Measurements from ENCODE around the gene DNAH5. TPM values are rescaled to one million over a fixed set of nuclear protein-coding genes. Genes with fewer than 3 reads are reported as not detected.

DNAH5 gene
- total and polyA plus RNA-seq, 2 of the 8 experiments (the other 6 are each of a cell fraction or from before 2014, with no cell fraction given): 0.30 to 0.73 TPM

DNA sequence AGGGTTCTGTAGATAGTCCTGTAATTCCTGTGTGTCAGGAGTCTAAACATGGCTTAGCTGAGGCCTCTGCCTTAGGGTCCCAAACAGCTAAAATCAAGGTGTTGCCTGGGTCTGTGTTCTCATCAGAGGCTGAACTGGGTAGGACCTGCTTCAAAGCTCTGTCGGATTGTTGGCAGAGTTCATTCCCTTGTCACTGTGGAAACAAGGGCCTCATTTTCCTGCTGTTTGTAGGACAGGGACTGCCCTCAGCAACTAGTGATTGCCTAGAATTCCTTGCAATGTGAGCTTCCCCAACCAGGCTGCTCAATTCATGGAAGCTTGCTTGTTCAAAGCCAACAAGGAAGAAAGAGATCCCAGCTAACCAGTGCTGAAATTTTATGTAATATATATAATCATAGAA, 283.2 kb downstream of the DNAH5 start:
- Histone ChIP-seq H3K18ac (ENCODE audit: extremely low read depth, low read length) (no peak overlapping the region), H2BK12ac (ENCODE audit: low read depth, low read length) (no peak overlapping the region), H2BK15ac (ENCODE audit: low read length) (no peak overlapping the region), H2AK5ac (ENCODE audit: low read depth, low read length) (no peak overlapping the region), H3K4me3 (ENCODE audit: extremely low read depth in 1 of 4, insufficient read depth in 2 of 4, low read depth in 3 of 4, low read length in 4 of 4) (no peak overlapping the region), H3K4ac (replicated peaks; ENCODE audit: insufficient read length, low read depth, low read length) (no peak overlapping the region), H3K27ac (ENCODE audit: low read depth, low read length) (no peak overlapping the region), H2AFZ (ENCODE audit: low read length) (peak overlapping the region; percentile 63; the same call in 1 of the 2 replicates), H3K14ac (ENCODE audit: insufficient read length) (no peak overlapping the region), H2BK5ac (ENCODE audit: low read depth, low read length) (0 out of 2 replicates have a peak overlapping the region, but pooled peaks have one; percentile 22), H2BK120ac (replicated peaks; ENCODE audit: low read depth, low read length) (no peak overlapping the region), H3K79me2 (ENCODE audit: control insufficient read depth in 1 of 2, insufficient read depth in 2 of 2, low read length in 2 of 2) (no peaks in the 10 kb centered on the region), H3K36me3 (ENCODE audit: control insufficient read depth in 2 of 4, insufficient read depth in 4 of 4, low read length in 3 of 4) (no peaks in the 10 kb centered on the region), H4K8ac (ENCODE audit: extremely low read depth, insufficient read depth, low read length) (no peak overlapping the region), H3K23me2 (ENCODE audit: low read depth, low read length) (no peaks in the 10 kb centered on the region), H4K91ac (replicated peaks; ENCODE audit: insufficient read length, low read length) (no peak overlapping the region), H2BK20ac (ENCODE audit: low read length) (no peak overlapping the region), H3K23ac (ENCODE audit: insufficient read length) (no peak overlapping the region), H3K79me1 (ENCODE audit: low read depth, low read length) (0 out of 2 replicates have a peak, but pooled peaks cover 2% of the 10 kb centered on the region), H3K4me1 (replicated peaks in 1 of 4; ENCODE audit: control insufficient read depth in 3 of 4, insufficient read depth in 4 of 4, low read length in 3 of 4) (no peaks in the 10 kb centered on the region), H4K20me1 (replicated peaks in 1 of 2; ENCODE audit: control insufficient read depth in 1 of 2, insufficient read depth in 2 of 2, low read length in 2 of 2) (no peaks in the 10 kb centered on the region), H3K27me3 (replicated peaks in 1 of 4; ENCODE audit: control insufficient read depth in 3 of 4, extremely low read depth in 1 of 4, insufficient read depth in 3 of 4, low read length in 3 of 4) (no peaks in the 10 kb centered on the region), H4K5ac (ENCODE audit: insufficient read length, low read depth, low read length) (no peak overlapping the region), H3K56ac (replicated peaks; ENCODE audit: insufficient read length, low read depth, low read length) (no peak overlapping the region), H3K9me3 (ENCODE audit: insufficient read depth in 2 of 2, low read depth in 1 of 2, low read length in 1 of 2) (no peaks in the 10 kb centered on the region), H3K9ac (replicated peaks in 1 of 4; ENCODE audit: extremely low read depth in 1 of 4, low read depth in 3 of 4, low read length in 3 of 4) (no peak overlapping the region), H3K4me2 (ENCODE audit: insufficient read depth in 1 of 2, low read depth in 2 of 2, low read length in 2 of 2) (no peak overlapping the region)
- CTCF ChIA-PET (ENCODE audit: partially characterized antibody): interaction anchor here (0.9 to 1.7 kb wide), 6 partner anchors 8 to 296 kb away, joined by 3 to 4 read pairs (median 3); no protein-coding TSS in a partner anchor
- TF ChIP-seq HDAC2 (IDR thresholded peaks at IDR 0.05; ENCODE audit: borderline replicate concordance in 1 of 2, low read depth in 2 of 2, low read length in 2 of 2) (no peak), CBX5 (IDR thresholded peaks at IDR 0.05; ENCODE audit: low read depth, low read length) (no peak), KDM4A (IDR thresholded peaks at IDR 0.05; ENCODE audit: low read depth, low read length, severe bottlenecking) (no peak), BCL11A (IDR thresholded peaks at IDR 0.05; ENCODE audit: low read depth in 2 of 2, low read length in 2 of 2) (no peak), TCF12 (IDR thresholded peaks at IDR 0.05; ENCODE audit: low read depth, low read length) (no peak), HDAC6 (IDR thresholded peaks at IDR 0.05; ENCODE audit: low read depth, low read length) (no peak), SUZ12 (IDR thresholded peaks at IDR 0.05; ENCODE audit: low read length) (no peak), BRCA1 (IDR thresholded peaks at IDR 0.05; ENCODE audit: low read depth, low read length) (no peak)
- TF ChIP-seq, protein P1, sequence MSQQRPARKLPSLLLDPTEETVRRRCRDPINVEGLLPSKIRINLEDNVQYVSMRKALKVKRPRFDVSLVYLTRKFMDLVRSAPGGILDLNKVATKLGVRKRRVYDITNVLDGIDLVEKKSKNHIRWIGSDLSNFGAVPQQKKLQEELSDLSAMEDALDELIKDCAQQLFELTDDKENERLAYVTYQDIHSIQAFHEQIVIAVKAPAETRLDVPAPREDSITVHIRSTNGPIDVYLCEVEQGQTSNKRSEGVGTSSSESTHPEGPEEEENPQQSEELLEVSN (IDR thresholded peaks at IDR 0.05): no peak
- 100% methylated on average over 1 of the region's 1 CpG; no CpG with 5 or more reads in 1 of the 2 experiments for WGBS, 2 experiments (ENCODE audit: extremely low coverage in 1 of 2, insufficient coverage in 1 of 2, insufficient read length in 1 of 2, insufficient replicate concordance in 2 of 2, low coverage in 1 of 2, low lambda C conversion rate in 2 of 2, missing lambda C conversion rate in 1 of 2)
- DNase-seq (ENCODE audit: low read depth in 1 of 2, low spot score in 2 of 2) (no peak), FAIRE-seq (no peak)
- POLR2A ChIA-PET (ENCODE audit: partially characterized antibody): no interaction called here

All from H1 (cell line).